Fibroblast of villous mesenchyme (primary cell): Measurements from ENCODE around the gene CCDC137. TPM values are rescaled to one million over a fixed set of nuclear protein-coding genes. Genes with fewer than 3 reads are reported as not detected.

Source experiments
- DNase-seq: peaks from one replicate; pipeline ENCODE4 v3.0.0-alpha.2; 2010; ENCODE audit warnings: low read depth
- H3K4me3 ChIP-seq: 2 replicates; pipeline ENCODE4 v1.5.1; 2011; ENCODE audit warnings: low read depth, mild to moderate bottlenecking, low read length
- total RNA-seq: library from RNA; depleted of rRNA; stranded (reverse); fragments of >200 nt; gene quantifications from 2 replicates; pipeline ENCODE4 v1.2.3, GENCODE V29; 2012
- TF ChIP-seq, protein P1 (sequence below): IDR thresholded peaks from 2 replicates; pipeline ENCODE4 v1.5.1; 2012; ENCODE audit warnings: low read depth, mild to moderate bottlenecking, low read length; ENCODE audit not compliant: insufficient read depth

CCDC137 gene
- total RNA-seq, 1 donor = 7.8 TPM

DNA sequence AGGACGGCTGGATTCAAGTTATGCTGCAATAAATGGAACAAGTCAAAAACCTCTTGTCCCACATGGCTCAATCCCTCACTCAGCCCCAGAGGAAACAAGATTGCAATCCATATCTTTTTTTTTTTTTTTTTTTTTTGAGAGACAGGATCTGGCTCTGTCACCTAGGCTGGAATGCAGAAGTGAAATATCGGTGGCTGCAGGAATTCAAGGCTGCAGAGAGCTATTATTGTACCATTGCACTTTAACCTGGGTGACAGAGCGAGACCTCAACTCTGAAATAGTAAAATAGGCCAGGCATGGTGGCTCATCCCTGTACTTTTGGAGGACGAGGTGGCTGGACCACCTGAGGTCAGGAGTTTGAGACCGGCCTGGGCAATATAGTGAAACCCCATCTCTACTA, 7.5 kb upstream of the CCDC137 start:
- no peak for DNase-seq
- TF ChIP-seq, protein P1, sequence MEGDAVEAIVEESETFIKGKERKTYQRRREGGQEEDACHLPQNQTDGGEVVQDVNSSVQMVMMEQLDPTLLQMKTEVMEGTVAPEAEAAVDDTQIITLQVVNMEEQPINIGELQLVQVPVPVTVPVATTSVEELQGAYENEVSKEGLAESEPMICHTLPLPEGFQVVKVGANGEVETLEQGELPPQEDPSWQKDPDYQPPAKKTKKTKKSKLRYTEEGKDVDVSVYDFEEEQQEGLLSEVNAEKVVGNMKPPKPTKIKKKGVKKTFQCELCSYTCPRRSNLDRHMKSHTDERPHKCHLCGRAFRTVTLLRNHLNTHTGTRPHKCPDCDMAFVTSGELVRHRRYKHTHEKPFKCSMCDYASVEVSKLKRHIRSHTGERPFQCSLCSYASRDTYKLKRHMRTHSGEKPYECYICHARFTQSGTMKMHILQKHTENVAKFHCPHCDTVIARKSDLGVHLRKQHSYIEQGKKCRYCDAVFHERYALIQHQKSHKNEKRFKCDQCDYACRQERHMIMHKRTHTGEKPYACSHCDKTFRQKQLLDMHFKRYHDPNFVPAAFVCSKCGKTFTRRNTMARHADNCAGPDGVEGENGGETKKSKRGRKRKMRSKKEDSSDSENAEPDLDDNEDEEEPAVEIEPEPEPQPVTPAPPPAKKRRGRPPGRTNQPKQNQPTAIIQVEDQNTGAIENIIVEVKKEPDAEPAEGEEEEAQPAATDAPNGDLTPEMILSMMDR = no peak
- H3K4me3 ChIP-seq = no peak overlapping the region

DNA sequence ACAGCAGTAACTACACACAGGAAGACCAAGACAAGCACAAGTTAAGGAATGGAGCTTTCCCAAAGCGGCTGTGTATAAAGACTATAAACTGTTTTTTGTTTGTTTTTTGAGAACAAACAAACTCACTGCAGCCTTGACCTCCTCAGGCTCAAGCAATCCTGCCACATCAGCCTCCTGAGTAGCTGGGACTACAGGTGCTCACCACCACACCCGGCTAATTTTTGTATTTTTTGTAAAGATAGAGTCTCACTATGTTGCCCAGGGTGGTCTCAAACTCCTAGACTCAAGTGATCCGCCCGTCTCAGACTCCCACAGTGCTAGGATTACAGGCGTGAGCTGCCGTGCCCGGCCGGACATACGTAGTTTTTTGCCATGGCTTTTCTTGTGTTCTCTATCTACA, 6.1 kb upstream of the CCDC137 start:
- TF ChIP-seq, protein P1 = no peak
- DNase-seq = no peak
- no peak overlapping the region for H3K4me3 ChIP-seq

DNA sequence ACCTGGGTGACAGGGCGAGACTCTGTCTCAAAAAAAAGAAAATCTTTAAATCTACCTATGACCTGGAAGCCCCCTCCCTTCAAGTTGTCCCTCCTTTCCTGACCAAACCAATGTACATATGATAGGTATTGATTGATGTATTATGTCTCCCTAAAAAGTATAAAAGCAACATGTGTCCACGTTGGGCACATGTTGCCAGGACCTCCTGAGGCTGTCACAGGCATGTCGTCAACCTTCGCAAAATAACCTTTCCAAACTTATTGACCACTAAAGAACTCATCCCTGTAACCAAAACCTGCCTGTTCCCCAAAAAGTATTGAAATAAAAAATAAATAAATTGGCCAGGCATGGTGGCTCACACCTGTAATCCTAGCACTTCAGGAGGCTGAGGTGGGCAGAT, 4.5 kb upstream of the CCDC137 start:
- no peak for DNase-seq
- TF ChIP-seq, protein P1 = no peak
- H3K4me3 ChIP-seq = no peak overlapping the region

DNA sequence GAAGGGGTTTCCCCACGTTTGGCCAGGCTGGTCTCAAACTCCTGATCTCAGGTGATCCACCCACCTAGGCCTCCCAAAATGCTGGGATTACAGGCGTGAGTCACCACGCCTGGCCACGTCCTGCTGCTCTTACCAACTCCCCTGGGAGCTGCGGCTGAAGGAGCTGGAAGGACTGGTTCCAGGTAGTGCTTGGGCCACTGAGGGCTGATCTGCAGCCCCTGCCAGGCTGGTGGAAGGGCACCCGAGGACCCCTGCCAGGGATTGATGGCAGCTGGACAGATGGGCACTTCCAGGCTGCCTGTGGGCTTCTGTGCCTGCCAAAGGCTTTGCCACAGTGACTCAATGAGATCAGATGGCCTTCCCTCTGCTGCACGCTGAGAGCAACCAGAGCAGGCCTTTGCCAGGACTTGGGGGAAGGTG, 2.5 kb upstream of the CCDC137 start:
- H3K4me3 ChIP-seq = no peak overlapping the region
- TF ChIP-seq, protein P1 = no peak
- DNase-seq = no peak

DNA sequence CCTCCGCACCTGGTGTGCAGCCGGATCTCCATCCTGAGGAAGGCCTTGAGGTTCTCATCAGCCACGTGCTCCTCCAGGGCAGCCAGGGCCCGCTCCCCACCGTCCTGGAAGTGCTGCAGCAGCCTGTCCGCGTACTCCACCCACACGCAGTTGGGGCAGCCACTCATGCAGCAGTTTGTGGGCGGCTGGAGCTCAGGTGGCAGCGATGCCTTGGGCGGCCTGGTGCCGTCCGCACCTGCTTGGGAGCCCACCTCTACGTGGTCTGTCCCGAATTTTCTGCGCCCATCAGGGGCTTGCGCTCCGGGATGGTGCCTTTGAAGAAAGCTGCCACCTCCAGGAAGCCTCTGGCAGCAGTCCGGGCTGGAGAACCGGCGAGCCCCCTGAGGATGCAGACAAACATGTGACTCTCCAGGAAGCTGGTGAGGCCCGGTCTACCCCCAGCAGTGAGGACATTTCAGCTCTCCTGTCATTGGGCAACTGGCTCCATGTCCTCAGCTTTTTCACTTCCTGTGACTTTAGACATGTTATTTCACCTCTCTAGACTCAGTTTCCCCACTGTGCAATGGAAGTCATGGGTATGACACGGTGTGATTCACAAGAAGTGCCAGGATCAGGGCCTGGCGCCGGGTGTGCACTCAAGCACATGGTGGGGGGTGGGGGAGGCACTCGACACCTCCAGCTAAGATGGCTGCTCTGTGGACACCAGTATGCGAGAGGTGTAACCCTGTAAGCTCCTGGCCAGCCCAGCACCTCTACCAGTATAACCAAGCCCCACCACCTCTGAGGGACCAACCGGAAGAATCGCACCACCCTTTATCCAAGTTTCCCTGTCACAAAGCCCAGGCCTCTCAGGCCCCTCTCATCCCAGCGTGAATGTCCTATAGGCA, 1.1 kb upstream of the CCDC137 start:
- peak overlapping the region; percentile 95 for H3K4me3 ChIP-seq
- TF ChIP-seq, protein P1 = no peak
- DNase-seq = no peak

DNA sequence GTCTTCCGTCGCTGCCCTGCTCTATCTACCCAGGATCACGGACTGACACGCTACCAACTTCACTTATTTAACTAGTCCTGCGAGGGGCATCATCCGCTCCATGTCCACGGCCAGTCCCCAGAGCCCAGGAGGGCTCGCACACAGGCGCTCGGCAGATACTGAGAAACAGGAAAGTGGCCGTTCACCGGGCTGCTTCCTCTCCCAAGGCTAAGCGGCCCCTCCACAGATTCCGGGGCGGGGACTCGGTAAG, 520 bp upstream of the CCDC137 start:
- H3K4me3 ChIP-seq = peak overlapping the region; percentile 95
- peak; percentile 45 for DNase-seq
- TF ChIP-seq, protein P1 = no peak

DNA sequence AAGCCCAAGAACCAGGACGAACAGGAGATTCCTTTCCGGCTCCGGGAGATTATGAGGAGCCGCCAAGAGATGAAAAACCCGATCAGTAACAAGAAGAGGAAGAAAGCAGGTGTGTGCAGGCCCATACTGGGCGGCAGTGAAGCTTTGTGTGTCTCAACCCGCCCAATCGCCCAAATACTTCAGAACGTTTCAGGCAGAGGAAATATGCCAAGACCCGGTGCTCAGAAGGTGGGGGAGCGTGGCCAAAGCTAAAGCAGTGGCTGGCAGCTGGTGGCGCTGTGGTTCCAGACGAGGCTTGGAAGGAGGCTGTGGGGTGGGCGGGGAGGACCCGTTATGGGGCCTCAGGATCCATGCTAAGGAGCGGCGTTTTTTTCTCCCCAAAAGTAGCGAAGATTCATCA, 1.2 kb downstream of the CCDC137 start:
- peak overlapping the region; percentile 18 for H3K4me3 ChIP-seq
- TF ChIP-seq, protein P1 = peak; percentile 18
- peak; percentile 6 for DNase-seq
